Head of caudate nucleus (tissue), 42 donors: ENCODE data around the gene RBMS1.
A peak's percentile ranks its signal among the peaks of the same experiment; 100 is the strongest.

Source experiments
- DNase-seq, 42 donors: peaks; one replicate each; pipeline versions ENCODE4 v3.0.0 to v3.0.0-alpha.2; 2020 to 2021; ENCODE audit warnings: mixed read lengths in 7 of 42
- intact Hi-C: fragments of 100-400 bp; cut with DNase I; formaldehyde crosslinking; loops from one replicate; pipeline ENCODE4 v1.15.0; 2022

Gene RBMS1

DNA sequence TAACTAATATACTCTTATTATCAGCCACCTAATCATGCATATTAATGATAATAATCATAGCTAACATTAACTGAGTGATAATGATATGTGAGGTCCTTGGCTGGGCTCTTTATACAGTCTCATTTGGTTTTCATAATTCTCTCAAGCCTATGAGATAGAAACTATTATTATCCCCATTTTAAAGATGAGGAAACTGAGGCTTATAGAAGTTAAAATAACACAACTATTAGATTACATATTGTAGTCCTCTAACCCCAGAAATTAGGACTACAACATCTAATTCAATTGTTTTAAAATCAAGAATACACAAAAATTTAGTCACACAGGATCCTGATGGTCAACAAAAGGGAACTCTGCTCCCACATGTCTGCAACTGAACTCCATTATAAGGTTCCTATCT lies 209.9 kb downstream of the RBMS1 start:
- no peak for DNase-seq
- intact Hi-C loops = no loop called here

DNA sequence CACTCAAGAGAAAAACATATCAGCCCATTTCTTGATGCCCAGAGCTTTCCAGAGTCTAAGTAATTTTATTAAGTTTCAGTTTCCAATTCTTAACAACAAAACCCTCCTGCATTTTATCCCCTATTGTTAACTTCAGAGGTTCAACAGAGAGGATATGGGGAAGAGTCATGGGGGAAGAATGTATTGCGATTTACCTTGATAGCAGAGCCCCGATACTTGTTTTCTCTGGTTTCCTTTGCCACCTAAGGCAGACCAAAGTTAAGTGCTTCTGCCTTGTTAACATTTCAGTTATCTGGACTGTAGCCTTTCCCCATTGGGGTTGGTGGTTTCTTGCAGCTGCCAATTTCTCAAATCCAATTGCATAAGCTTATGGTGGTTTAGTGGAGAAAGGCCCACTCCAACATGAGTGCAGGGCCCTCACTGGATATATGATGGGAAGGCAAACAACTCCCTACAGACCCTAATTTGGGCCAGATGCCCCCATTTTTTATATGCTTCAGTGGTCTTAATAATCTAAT lies 211.5 kb downstream of the RBMS1 start:
- DNase-seq = no peak
- intact Hi-C loops = no loop called here

DNA sequence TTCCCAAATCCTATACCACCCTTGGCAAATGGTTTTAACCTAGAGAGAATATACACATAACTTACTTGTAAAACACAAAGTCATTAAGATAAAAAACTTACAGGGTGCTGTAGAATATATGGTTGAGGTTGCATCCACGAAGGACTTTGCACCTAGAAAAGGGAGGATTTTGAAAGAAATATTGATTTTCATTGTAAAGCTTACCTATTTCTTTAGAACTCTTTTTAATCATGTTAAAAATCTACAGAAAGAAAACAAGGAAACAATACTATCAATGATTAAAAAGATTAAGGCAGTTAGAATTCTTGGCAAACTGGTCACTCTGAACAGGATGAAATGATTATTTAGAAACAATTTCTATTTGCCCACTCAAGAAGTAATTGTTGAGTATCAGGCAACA lies 212.4 kb downstream of the RBMS1 start:
- no peak for DNase-seq
- intact Hi-C loops = no loop called here

DNA sequence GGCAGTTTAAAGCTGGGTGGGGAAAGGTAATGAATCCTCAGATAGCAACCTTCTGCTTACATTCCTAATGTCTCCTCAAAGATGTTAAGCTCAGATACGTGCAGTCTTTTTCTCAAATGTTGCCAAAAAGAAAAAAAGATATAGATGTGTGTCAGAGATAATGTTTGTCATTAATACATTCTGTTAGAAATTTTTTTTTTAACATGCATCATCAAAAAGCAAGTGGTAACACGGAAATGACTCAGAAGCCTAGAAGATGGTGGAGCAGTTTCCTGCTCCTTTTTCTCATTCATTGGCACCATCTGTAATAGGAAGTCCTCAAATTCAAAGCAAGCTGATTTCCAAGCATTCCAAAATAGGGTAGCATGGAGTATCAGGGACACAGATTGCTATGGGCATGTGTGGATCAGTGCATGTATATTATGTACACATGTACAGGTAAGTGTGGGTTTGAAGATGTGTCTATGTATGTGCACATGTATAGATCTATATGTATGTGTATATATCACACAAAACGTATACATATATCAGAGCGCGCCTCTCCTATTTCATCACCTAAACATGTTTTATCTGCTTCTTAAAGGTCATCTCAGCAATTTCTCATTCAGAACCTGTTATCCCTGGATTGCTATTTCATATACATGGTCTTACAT lies 213.7 kb downstream of the RBMS1 start:
- no peak for DNase-seq
- intact Hi-C loops = no loop called here

DNA sequence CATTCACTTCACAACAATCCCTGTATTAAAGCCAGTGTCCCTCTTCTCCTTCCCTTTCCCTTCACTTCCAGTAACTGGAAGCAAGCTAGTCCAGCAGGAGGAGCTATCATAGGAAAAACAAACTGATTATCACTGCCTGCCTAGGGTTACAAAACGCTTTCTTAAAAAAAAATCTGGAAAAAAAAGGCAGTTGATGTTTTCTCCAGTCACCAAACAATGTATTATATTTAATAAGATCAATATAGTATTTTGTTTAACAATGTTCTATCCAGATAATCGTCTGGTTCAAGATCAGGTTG lies 214.8 kb downstream of the RBMS1 start:
- DNase-seq = no peak
- intact Hi-C loops = no loop called here

DNA sequence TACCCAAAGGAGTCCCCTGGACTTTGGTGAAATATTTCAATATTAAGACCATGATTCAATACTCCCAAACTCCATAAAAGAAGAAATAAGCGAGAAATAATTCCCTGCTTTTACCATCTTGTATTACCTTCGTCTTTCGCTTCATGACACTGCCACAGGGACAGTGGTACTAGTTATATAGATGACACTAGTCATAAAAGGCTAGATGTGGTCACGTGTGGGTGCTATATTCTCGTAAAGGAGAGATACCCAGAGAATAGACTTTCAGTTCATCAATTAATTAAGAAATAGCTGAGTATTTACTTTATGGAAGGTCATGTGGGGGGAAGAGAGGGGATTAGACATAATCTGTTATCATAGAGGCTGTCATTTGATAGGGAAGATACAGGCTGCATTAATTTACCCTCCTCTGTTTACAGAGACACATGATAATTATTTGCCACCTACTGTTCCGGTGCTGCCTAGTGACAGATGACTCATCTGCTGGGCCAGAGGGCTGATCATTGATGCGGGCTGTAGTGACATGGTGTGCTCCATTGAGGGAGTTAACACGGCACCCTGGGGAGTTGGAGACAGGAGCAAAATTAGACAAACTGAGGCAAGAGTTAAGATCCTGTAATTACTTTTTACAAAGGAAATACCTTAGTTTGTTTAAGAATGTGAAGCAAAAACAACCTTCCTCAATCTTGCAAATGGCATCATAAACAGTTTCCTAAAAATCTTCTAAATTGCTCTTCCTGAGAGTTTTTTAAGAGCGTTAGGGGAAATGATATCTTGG lies 215.3 kb downstream of the RBMS1 start:
- intact Hi-C loops = no loop called here
- no peak for DNase-seq

DNA sequence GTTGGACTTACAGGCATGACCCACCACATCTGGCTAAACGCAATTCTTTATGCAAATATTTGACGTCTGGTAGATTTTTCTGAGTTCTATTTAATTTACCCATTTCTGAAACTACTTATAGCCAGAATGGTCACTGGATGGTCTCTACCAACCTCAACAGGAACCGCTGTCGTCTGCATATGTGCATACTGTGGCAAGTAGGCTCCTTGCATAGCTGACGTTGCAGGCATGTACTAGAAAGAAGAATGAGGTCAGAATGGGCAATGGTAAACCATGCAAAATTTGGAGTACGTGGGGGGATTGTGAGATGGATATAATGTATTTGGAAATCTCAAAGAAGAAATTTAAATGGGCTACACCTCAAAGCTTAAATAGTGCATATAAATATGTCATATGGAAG lies 216.5 kb downstream of the RBMS1 start:
- intact Hi-C loops = no loop called here
- DNase-seq = no peak

DNA sequence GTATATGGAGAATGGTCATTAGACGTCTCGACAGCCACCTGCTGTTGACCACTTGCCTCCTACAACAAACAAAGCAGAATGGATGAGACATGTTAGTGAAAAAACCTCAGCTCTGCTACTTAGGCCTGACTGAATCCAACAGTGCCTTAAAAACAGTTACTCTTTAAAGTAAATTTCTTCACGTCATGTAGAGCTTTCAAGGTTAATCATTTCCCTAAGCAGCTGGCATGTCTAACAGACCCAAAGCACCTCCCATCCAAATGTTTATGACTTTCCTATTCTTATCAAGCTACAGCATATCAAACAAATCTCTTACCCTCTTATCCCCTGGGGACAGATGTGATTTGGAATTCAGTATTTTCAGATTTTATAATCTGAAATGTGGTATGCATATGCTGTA lies 218.0 kb downstream of the RBMS1 start:
- DNase-seq = no peak
- intact Hi-C loops = no loop called here

DNA sequence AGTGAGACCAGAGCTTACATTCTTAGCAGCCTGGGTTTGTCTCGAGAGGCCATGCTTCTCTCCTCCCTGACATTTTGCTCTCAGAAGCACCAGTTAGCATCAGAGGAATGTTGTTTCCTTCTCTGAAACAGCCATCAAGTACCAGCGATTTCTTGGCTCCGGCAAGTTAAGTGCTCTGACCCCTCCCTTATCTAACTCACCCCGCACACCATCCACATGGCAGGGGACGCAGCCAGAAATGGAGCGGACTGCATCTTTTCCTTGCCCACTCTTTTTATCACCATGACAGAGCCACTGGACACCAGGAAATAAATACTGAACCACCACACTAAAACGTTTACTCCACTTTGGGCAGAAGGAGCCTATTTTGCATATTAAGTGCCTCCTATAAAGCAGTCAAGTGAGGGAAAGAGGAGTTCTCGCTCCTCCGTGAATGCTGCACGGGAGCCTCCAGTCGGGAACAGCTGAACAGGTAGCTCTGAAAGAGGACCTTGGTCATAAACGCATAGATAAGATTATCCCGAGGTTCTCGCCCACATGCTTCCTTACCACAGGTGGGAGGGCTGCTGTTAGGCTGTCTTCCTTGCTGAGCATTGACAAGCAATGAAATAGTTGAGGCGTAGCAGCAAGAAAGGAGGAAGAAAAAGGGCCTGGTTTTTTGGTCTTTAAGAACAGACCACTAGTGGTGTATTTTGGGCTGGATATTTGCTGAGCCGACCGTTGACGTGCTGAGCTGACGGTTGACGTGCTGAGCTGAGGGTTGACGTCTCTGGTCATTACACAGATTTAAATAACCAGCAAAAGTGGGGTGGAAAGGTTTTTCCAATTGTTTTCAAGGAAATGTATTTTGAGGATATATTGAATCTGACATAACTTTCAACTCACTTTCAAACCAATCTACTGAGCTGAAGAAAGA lies 222.2 kb downstream of the RBMS1 start:
- DNase-seq = peak in 32 of 42 donors; percentile 9 to 78 (median 40)
- intact Hi-C loops = no loop called here

DNA sequence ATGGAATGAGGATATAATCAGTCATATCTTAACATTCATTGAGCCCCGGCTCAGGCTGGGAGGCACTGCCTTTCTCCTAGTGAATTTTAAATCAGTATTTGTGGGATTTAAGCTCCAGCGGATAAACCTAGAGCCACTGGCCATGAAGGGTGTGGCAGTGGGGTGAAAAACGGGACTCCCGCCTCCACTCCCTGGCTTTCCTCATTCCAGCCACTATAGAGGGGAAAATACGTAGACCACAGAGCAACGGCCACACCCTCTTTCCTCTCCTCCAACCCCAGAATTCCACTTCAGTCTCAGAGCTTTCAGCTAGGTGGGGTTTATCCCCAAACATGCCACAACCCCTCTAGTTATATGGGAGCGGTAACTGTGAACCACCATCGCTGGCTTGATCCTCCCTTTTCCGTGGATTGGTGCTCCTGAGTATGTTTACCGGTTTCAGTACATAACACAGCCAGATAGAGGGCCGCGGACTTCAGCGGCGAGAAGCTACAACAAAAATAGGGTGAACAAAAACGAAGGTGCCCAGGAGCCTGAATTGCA lies 223.0 kb downstream of the RBMS1 start:
- intact Hi-C loops = no loop called here
- DNase-seq = peak in 3 of 42 donors; percentile 9 to 15 (median 11)

DNA sequence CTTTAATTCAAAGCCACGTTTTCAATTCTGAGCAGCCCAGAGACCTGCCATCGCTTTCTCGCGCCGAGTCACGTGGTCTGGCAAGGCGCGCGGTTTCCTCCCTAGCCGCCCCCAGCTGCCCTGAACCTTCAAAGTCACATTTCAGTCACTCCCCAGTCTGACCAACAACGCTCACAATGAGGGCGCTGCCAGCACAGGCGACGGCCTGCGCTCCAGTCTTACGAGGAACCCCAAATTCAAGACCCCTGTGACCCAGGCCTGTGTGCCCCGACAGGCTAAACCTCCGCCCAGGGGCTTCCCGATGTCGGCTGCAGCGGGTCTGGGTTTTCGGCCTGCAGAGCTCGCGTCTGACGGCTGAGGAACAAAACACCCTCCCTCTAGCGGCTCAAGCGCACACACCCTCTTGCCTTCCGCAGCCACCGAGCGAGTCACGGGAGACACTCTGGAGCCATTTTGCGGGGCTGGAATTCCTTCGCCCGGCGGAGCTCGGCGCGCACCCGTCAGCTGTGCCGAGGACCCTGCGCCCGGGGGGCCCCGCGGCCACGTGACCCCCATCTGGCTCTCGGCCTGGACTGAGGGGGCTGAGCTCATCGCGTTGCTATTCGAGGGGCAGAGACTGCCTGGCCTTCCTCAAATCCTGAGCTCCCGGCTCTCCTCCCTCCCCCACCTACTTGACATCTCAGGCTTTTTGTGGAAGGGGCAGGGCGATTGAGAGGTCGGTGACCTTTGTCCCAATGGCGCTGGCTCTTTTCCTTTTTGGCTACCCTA lies 223.6 kb downstream of the RBMS1 start:
- intact Hi-C loops = no loop called here
- DNase-seq = peak; percentile 37 to 83 (median 71)

DNA sequence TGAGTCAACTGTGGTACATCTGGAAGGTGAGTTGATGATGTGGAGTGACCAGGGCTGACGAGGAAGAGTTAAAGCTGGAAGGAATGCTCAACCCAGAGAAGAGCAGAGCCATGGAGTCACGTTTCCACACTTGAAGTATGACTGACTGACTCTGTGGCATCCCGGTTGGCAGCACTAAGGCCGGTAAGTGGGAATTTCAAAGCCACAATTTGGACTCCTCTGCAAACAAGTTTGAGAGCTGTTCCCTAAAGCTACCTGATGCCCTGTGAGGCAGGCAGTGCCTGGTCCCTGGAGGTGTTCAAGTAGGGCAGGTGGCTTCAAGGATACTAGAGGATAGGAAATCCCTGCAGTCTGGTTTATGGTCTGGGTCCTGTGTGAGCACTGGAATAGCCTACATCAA lies 224.2 kb downstream of the RBMS1 start:
- DNase-seq = peak in 6 of 42 donors; percentile 8 to 34 (median 18)

DNA sequence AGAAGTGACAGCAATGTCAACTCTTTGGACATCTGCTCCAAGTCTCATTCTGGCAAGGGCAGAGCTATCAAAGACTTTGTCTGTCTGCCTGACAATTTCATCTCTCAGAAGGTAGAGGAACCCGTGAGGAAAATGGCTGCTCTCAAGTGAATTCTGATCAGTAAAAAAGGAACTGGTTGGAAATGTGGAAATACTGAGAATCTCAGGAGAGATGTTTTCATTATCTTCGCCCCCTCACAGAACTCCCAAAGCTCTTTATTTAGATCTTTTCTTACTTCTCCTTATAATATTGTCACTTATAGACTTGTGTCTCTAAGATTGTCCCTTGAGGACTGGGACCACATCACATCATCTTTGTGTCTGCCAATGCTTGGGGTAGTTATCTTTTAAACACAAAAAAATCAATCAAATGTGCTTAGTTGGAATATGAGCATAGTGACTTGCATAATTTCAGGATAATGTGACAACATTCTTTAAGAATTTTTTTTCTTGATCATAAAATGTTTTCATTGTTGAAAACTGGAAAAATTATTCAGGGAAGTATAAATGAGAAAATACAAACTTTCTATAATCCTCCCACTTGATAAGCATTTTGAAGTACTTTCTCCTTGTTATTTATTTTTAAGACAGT lies 225.3 kb downstream of the RBMS1 start:
- intact Hi-C loops = no loop called here
- DNase-seq = no peak

More for the DNA sequence above, 224.2 kb downstream of the RBMS1 start:
- intact Hi-C loops = no loop called here

DNA sequence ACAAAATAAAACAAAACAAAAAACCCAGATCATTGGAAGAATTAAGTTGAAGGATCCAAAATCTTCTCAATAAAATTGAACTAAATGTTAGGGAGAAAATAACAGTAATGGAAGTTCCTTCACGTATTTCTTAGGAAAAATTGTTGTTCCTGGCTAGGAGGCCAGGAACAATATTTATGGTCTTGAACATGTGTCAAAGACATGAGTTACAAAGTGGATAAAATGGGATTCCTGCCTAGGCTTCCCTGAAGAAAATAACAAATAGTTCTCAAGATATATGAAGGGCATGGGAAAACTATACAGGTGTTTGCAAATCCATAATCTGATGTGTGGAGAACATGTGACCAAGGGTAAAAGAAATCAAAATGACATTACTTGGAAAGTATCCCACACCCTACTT lies 225.9 kb downstream of the RBMS1 start:
- DNase-seq = no peak
- intact Hi-C loops = no loop called here

DNA sequence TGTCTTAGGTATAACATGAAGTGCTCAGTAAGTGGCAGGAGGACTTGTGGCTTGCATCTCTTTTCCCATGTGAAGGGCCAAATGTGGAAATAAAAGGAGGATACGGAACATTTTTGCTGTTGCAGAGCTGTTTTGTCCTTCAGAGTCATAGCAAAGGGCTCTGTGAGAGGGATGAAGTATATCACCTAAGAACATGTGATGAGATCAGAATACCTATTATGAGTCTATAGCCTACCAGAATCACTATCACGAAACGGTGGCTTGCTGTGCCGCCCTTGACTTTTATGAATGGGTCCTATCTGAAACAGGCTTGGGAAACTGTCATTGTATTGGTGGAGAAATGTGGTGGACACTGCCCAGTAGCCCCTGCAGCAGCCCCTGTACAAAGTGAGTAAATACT lies 226.6 kb downstream of the RBMS1 start:
- intact Hi-C loops = no loop called here
- DNase-seq = no peak

DNA sequence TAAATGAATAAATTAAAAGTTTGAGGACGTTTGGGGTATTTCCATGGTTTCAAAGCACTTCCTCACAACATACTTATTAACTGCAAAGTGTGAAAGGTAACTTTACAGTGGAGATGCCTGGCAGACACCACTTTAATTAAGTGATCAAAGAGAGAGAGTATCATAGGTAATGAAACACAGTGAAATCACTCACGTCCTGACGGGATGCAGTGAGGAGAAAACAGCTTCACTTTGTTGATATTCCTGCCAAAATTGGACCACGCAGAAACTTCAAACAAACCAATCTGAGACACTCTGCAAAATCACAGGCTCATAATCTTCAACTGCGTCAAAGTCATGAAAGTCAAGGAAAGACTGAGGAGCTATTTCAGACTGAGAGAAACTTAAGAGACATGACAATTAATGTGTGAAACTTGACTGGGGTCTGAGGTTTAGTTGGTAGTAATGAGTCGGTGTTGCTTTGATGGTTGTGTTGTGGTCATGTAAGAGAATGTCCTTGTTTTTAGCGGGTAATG lies 227.5 kb downstream of the RBMS1 start:
- intact Hi-C loops = no loop called here

DNA sequence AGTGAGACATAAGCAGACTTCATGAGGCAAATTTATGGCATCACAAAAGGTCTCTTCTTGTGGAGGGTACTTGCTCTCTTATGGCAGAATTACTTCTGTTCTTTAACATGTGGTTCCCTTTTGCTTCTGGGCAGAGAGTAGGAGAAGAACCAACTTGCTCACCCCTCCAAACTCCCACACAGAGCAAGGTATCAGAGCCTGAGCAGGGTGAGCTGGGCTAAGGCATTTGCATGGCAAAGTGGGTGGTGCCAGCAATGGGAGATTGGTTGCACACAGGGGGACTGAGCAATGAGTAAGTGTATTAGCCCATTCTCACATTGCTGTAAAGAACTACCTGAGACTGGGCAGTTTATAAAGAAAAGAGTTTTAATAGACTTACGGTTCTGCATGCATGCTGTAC lies 229.3 kb downstream of the RBMS1 start:
- intact Hi-C loops = no loop called here
- DNase-seq = no peak

More for the DNA sequence above, 227.5 kb downstream of the RBMS1 start:
- DNase-seq = no peak

DNA sequence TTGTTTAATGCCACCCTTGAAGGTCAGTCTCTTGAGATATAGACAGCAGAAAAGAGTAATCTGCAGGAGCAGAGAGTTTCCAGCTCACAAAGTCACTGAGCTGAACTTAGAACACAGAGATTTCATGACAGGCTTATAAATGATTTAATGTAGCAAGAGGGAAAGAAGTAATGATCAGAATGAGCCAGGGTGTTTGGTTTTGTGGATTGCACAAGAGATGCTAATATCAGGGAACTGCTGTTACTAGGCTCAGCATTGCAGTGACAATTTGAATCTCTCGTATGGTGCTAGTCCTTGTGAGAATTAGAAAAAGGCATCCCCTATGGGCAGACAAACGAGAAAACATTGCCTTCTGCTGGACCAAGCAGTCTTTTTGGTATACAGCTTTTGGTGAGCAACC lies 231.9 kb downstream of the RBMS1 start:
- intact Hi-C loops = no loop called here
- DNase-seq = peak in 2 of 42 donors; percentile 27 to 37
